ENCODE data around the gene ATRAID.

Gene ATRAID

DNA sequence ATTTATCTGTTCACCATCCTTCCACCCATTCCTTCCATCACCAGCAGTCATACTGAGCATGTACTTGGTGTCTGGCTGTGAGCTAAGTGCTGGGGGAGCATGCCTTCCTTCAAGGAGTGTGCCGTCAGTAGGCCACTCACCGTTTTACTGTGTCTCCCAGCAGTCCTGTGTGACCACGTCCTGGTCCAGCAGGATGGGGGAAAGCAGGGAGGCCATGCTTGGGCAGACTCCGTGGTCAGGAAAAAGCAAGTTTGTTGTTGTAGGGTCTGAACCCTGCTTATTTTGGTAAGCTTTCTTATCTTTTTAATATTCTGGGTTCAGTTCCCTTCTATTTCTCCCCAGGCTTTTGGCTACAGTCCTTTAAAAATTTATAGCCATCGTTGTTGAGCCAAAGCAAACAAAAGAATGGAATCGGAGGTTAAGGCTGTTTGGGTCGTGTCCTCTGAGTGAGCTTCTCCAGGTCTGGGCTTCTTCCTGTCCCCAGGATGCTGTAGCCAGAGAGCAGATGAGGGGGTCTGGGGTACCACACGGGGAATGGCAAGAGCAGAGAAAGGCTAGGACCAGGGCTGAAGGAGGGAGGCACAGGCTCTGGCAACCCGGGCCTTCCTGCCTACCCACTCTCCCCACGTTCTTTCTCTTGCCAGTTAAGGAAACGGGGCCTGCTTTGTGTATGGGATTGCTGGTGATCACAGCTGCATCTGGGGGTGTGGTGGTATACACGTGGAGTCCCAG, 37.5 kb downstream of the ATRAID start:
- peaks cover 0 to 1% of the 10 kb centered on the region in 2 donors for H3K36me3 ChIP-seq (ENCODE audit: control insufficient read depth in 2 of 2, insufficient read depth in 2 of 2, low read length in 2 of 2)
- peaks cover 14% of the 10 kb centered on the region in 2 donors for H3K27me3 ChIP-seq (ENCODE audit: control insufficient read depth in 2 of 2, insufficient read depth in 2 of 2, low read length in 2 of 2)
- no peak overlapping the region for H3K4me3 ChIP-seq (ENCODE audit: low read length in 2 of 2)
- H3K9ac ChIP-seq (ENCODE audit: low read depth in 1 of 2, low read length in 2 of 2), result no peak overlapping the region
- H3K27ac ChIP-seq (ENCODE audit: low read depth in 2 of 2, low read length in 2 of 2), result no peak overlapping the region
- H3K4me1 ChIP-seq (ENCODE audit: control insufficient read depth in 2 of 2, insufficient read depth in 2 of 2, low read length in 2 of 2), result peaks cover 0 to 5% of the 10 kb centered on the region in 2 donors
- H3K9me3 ChIP-seq (ENCODE audit: control insufficient read depth in 2 of 2, low read length in 2 of 2), result no peaks in the 10 kb centered on the region

- Histone ChIP-seq H3K9ac (ENCODE audit: low read depth in 1 of 2, low read length in 2 of 2) (no peak overlapping the region), H3K9me3 (ENCODE audit: control insufficient read depth in 2 of 2, low read length in 2 of 2) (no peaks in the 10 kb centered on the region), H3K27me3 (ENCODE audit: control insufficient read depth in 2 of 2, insufficient read depth in 2 of 2, low read length in 2 of 2) (peaks cover 14 to 16% of the 10 kb centered on the region in 2 donors), H3K4me3 (ENCODE audit: low read length in 2 of 2) (no peak overlapping the region), H3K4me1 (ENCODE audit: control insufficient read depth in 2 of 2, insufficient read depth in 2 of 2, low read length in 2 of 2) (peaks cover 0 to 5% of the 10 kb centered on the region in 2 donors), H3K27ac (ENCODE audit: low read depth in 2 of 2, low read length in 2 of 2) (no peak overlapping the region), H3K36me3 (ENCODE audit: control insufficient read depth in 2 of 2, insufficient read depth in 2 of 2, low read length in 2 of 2) (no peaks in the 10 kb centered on the region)
Observed at GRCh38 chr2:27249891-27250651, 38.2 kb downstream of the ATRAID start.

DNA sequence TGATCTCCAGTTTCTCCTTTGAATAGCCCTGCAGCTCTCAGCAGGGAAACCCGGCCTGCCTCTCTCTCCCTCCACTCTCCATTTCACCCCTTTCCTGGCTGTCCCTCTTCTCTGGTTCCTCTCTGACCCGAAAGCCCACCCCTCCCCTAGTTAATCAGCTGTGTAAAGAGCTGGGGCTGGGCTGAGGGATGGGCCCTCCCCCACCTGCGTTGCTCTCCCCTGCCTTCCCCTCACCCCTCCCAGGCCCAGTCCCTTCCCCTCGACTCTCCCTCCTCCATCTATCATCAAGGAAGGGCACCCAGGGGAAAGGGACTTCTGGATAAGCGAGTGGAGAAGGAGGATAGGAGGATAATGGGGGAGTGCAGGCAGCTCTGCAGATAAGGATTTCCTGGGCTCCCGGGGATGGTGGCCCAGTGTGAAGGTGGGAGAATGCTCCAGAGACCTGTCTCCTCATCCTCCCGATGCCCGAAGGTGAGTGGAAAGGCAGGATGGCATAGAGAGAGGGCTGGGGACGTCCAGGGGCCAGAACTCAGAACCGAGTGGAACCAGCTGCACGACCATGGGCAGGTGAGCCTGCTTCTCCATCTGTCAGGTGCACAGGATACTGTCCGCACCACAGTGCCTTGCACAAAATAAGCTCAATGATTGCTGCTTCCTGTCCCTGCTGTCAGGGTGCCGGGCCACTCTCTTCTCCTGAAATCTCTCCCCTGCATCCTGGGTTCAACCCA, 39.0 kb downstream of the ATRAID start:
- Histone ChIP-seq H3K36me3 (ENCODE audit: control insufficient read depth in 2 of 2, insufficient read depth in 2 of 2, low read length in 2 of 2) (no peaks in the 10 kb centered on the region), H3K9me3 (ENCODE audit: control insufficient read depth in 2 of 2, low read length in 2 of 2) (no peaks in the 10 kb centered on the region), H3K9ac (ENCODE audit: low read depth in 1 of 2, low read length in 2 of 2) (no peak overlapping the region), H3K27ac (ENCODE audit: low read depth in 2 of 2, low read length in 2 of 2) (no peak overlapping the region), H3K4me1 (ENCODE audit: control insufficient read depth in 2 of 2, insufficient read depth in 2 of 2, low read length in 2 of 2) (peaks cover 0 to 5% of the 10 kb centered on the region in 2 donors), H3K4me3 (ENCODE audit: low read length in 2 of 2) (no peak overlapping the region), H3K27me3 (ENCODE audit: control insufficient read depth in 2 of 2, insufficient read depth in 2 of 2, low read length in 2 of 2) (peaks cover 14 to 16% of the 10 kb centered on the region in 2 donors)

DNA sequence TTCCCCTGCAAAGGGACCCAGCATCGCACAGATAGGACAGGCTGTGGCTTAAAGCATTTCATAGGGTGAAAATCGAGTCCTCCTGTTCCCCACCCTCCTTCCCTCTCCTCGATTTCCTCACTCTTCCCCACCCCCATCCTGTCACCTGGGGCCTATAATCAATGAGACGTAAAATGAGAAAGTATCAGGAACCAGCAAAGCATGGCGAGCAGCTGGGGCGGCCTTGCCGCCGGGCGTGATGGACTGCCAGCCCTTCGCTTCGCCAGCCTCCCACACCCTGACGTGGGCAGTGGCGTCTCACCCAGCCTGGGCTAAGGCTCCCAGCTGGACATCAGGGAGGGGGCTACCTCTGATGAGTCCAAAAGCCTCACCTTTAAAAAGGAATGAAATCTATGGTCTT, 39.9 kb downstream of the ATRAID start:
- no peak overlapping the region for H3K9ac ChIP-seq (ENCODE audit: low read depth in 1 of 2, low read length in 2 of 2)

DNA sequence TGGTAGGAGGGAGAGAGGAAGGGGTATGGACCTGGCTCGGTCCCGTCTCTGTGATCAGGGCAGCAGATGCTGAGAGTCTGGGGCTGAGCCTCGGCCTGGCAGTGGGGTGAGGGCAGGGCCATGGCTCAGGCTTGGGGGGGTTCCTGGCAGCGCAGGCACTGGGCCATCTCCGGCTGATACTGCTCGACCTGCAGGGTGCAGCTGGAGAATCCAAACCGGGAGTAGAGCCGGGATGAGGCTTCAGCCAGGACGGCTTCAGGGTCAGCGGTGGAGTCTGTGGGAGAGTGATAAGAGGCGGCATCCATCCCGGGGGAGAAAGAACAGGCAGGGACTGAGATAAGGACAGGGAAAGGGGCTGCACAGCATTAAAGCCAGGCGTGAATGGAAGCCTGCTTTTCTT, 43.3 kb downstream of the ATRAID start:
- Histone ChIP-seq H3K9ac (ENCODE audit: low read depth in 1 of 2, low read length in 2 of 2) (no peak overlapping the region), H3K27me3 (ENCODE audit: control insufficient read depth in 2 of 2, insufficient read depth in 2 of 2, low read length in 2 of 2) (peaks cover 24 to 33% of the 10 kb centered on the region in 2 donors), H3K9me3 (ENCODE audit: control insufficient read depth in 2 of 2, low read length in 2 of 2) (no peaks in the 10 kb centered on the region), H3K4me3 (ENCODE audit: low read length in 2 of 2) (no peak overlapping the region), H3K27ac (ENCODE audit: low read depth in 2 of 2, low read length in 2 of 2) (no peak overlapping the region), H3K36me3 (ENCODE audit: control insufficient read depth in 2 of 2, insufficient read depth in 2 of 2, low read length in 2 of 2) (no peaks in the 10 kb centered on the region), H3K4me1 (ENCODE audit: control insufficient read depth in 2 of 2, insufficient read depth in 2 of 2, low read length in 2 of 2) (peaks cover 0 to 3% of the 10 kb centered on the region in 2 donors)

More for the DNA sequence above, 39.9 kb downstream of the ATRAID start:
- H3K4me1 ChIP-seq (ENCODE audit: control insufficient read depth in 2 of 2, insufficient read depth in 2 of 2, low read length in 2 of 2), result peaks cover 0 to 5% of the 10 kb centered on the region in 2 donors
- H3K4me3 ChIP-seq (ENCODE audit: low read length in 2 of 2), result no peak overlapping the region
- no peaks in the 10 kb centered on the region for H3K36me3 ChIP-seq (ENCODE audit: control insufficient read depth in 2 of 2, insufficient read depth in 2 of 2, low read length in 2 of 2)
- no peaks in the 10 kb centered on the region for H3K9me3 ChIP-seq (ENCODE audit: control insufficient read depth in 2 of 2, low read length in 2 of 2)
- peaks cover 16 to 21% of the 10 kb centered on the region in 2 donors for H3K27me3 ChIP-seq (ENCODE audit: control insufficient read depth in 2 of 2, insufficient read depth in 2 of 2, low read length in 2 of 2)
- H3K27ac ChIP-seq (ENCODE audit: low read depth in 2 of 2, low read length in 2 of 2), result no peak overlapping the region

DNA sequence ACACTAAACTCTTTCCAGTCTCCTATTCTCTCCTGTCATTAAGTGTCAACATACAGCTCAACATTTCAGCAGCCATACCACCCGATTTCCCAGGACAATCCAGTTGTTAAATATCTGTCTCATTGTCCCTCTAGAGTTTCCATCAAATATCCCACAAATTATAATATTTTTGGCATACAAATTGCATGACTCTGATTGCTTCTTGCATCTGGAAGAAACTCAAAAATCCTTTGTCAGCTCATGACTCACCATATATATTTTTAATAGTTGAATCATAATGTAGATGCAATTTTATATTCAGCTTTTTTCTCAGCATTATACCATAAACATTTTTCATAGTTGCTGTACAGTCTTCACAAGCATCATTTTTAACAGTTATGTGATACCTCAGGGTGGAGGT, 43.8 kb downstream of the ATRAID start:
- no peaks in the 10 kb centered on the region for H3K9me3 ChIP-seq (ENCODE audit: control insufficient read depth in 2 of 2, low read length in 2 of 2)
- no peaks in the 10 kb centered on the region for H3K36me3 ChIP-seq (ENCODE audit: control insufficient read depth in 2 of 2, insufficient read depth in 2 of 2, low read length in 2 of 2)
- no peak overlapping the region for H3K9ac ChIP-seq (ENCODE audit: low read depth in 1 of 2, low read length in 2 of 2)
- no peak overlapping the region for H3K4me3 ChIP-seq (ENCODE audit: low read length in 2 of 2)
- H3K4me1 ChIP-seq (ENCODE audit: control insufficient read depth in 2 of 2, insufficient read depth in 2 of 2, low read length in 2 of 2), result no peaks in the 10 kb centered on the region
- H3K27ac ChIP-seq (ENCODE audit: low read depth in 2 of 2, low read length in 2 of 2), result no peak overlapping the region
- peaks cover 27 to 37% of the 10 kb centered on the region in 2 donors for H3K27me3 ChIP-seq (ENCODE audit: control insufficient read depth in 2 of 2, insufficient read depth in 2 of 2, low read length in 2 of 2)

GRCh38 chr2:27256855-27257454, 45.1 kb downstream of the ATRAID start:
- H3K27me3 ChIP-seq (ENCODE audit: control insufficient read depth in 2 of 2, insufficient read depth in 2 of 2, low read length in 2 of 2), result peaks cover 32 to 44% of the 10 kb centered on the region in 2 donors
- no peaks in the 10 kb centered on the region for H3K4me1 ChIP-seq (ENCODE audit: control insufficient read depth in 2 of 2, insufficient read depth in 2 of 2, low read length in 2 of 2)
- no peak overlapping the region for H3K9ac ChIP-seq (ENCODE audit: low read depth in 1 of 2, low read length in 2 of 2)
- H3K9me3 ChIP-seq (ENCODE audit: control insufficient read depth in 2 of 2, low read length in 2 of 2), result no peaks in the 10 kb centered on the region
- no peaks in the 10 kb centered on the region for H3K36me3 ChIP-seq (ENCODE audit: control insufficient read depth in 2 of 2, insufficient read depth in 2 of 2, low read length in 2 of 2)
- no peak overlapping the region for H3K27ac ChIP-seq (ENCODE audit: low read depth in 2 of 2, low read length in 2 of 2)
- H3K4me3 ChIP-seq (ENCODE audit: low read length in 2 of 2), result no peak overlapping the region

GRCh38 chr2:27258051-27258450, 46.2 kb downstream of the ATRAID start:
- Histone ChIP-seq H3K27ac (ENCODE audit: low read depth in 2 of 2, low read length in 2 of 2) (no peak overlapping the region), H3K27me3 (ENCODE audit: control insufficient read depth in 2 of 2, insufficient read depth in 2 of 2, low read length in 2 of 2) (peaks cover 36 to 51% of the 10 kb centered on the region in 2 donors), H3K9ac (ENCODE audit: low read depth in 1 of 2, low read length in 2 of 2) (no peak overlapping the region), H3K9me3 (ENCODE audit: control insufficient read depth in 2 of 2, low read length in 2 of 2) (no peaks in the 10 kb centered on the region), H3K36me3 (ENCODE audit: control insufficient read depth in 2 of 2, insufficient read depth in 2 of 2, low read length in 2 of 2) (no peaks in the 10 kb centered on the region), H3K4me3 (ENCODE audit: low read length in 2 of 2) (no peak overlapping the region), H3K4me1 (ENCODE audit: control insufficient read depth in 2 of 2, insufficient read depth in 2 of 2, low read length in 2 of 2) (peaks cover 3 to 5% of the 10 kb centered on the region in 2 donors)

GRCh38 chr2:27261241-27261925, 49.5 kb downstream of the ATRAID start:
- Histone ChIP-seq H3K27ac (ENCODE audit: low read depth in 2 of 2, low read length in 2 of 2) (no peak overlapping the region), H3K4me1 (ENCODE audit: control insufficient read depth in 2 of 2, insufficient read depth in 2 of 2, low read length in 2 of 2) (peaks cover 15 to 18% of the 10 kb centered on the region in 2 donors), H3K27me3 (ENCODE audit: control insufficient read depth in 2 of 2, insufficient read depth in 2 of 2, low read length in 2 of 2) (peaks cover 58 to 78% of the 10 kb centered on the region in 2 donors), H3K9me3 (ENCODE audit: control insufficient read depth in 2 of 2, low read length in 2 of 2) (no peaks in the 10 kb centered on the region), H3K4me3 (ENCODE audit: low read length in 2 of 2) (no peak overlapping the region), H3K36me3 (ENCODE audit: control insufficient read depth in 2 of 2, insufficient read depth in 2 of 2, low read length in 2 of 2) (no peaks in the 10 kb centered on the region), H3K9ac (ENCODE audit: low read depth in 1 of 2, low read length in 2 of 2) (no peak overlapping the region)

Data from mucosa of rectum (tissue), 2 donors.